HepG2 (cell line): ENCODE results near the gene RNF4. TPM values are rescaled to one million over a fixed set of nuclear protein-coding genes. Genes with fewer than 3 reads are reported as not detected.

Experiments
- ATAC-seq: fragments of 200-7000 bp; cut with Tn5 transposase; 3 replicates; pipeline ENCODE4 v1.9.1; 2020; ENCODE audit warnings: mild to moderate bottlenecking, moderate library complexity
- BruUV-seq: library from RNA; stranded (reverse); fragments of 400-500 nt; replicated peaks from 2 replicates; lab custom pipeline; 2021; lab: Mats Ljungman, UMichigan
- CTCF ChIA-PET: fragments of 300-600 bp; formaldehyde crosslinking; extraction: SDS; loops from one replicate; lab custom pipeline; 2021; ENCODE audit warnings: low total read pairs, inconsistent platforms, low intra/inter-chr PET ratio; lab: Yijun Ruan, JAX
- POLR2A ChIA-PET: fragments of 350-600 bp; sonication (Branson Sonifier 250); formaldehyde crosslinking; loops from one replicate; lab custom pipeline; 2020; ENCODE audit warnings: antibody characterized with exemption, inconsistent platforms; lab: Yijun Ruan, JAX
- DNase-seq: peaks from one replicate; pipeline ENCODE4 v3.0.0-alpha.2; 2015; ENCODE audit warnings: low spot score
- FAIRE-seq: peaks from 3 replicates; lab custom pipeline; 2011; peaks lifted over from hg19 to GRCh38; lab: Jason Lieb, UNC
- H2AFZ ChIP-seq: one replicate; pipeline ENCODE4 v1.6.1; 2011; ENCODE audit warnings: low read length, inconsistent platforms
- H3K27ac ChIP-seq: fragments of 300-600 bp; 3 replicates; pipeline ENCODE4 v1.8.0; 2011; ENCODE audit warnings: mixed run types, mild to moderate bottlenecking, mixed read lengths, low read length, inconsistent platforms; ENCODE audit not compliant: insufficient read depth; ENCODE audit errors: extremely low read length
- H3K27me3 ChIP-seq, 2 experiments: fragments of 200-600 bp in 1 of 2; 2 replicates in 1 of 2; 3 replicates in 1 of 2; pipeline versions ENCODE4 v1.6.0 to v1.8.0; 2011; ENCODE audit warnings: low read length in 2 of 2, mild to moderate bottlenecking in 2 of 2, moderate library complexity in 2 of 2, inconsistent platforms in 1 of 2; ENCODE audit not compliant: insufficient read depth in 2 of 2, control insufficient read depth in 1 of 2
- H3K36me3 ChIP-seq, 2 experiments: fragments of 200-600 bp in 1 of 2; replicated peaks in 1 of 2; 2 replicates in 1 of 2; 3 replicates in 1 of 2; pipeline versions ENCODE4 v1.5.1 to v1.8.0; 2011; ENCODE audit warnings: low read length in 2 of 2, inconsistent platforms in 1 of 2; ENCODE audit not compliant: insufficient read depth in 2 of 2, control insufficient read depth in 1 of 2
- H3K4me1 ChIP-seq: 2 replicates; pipeline ENCODE4 v1.5.1; 2012; ENCODE audit warnings: low read length, inconsistent platforms; ENCODE audit not compliant: insufficient read depth
- H3K4me2 ChIP-seq: 2 replicates; pipeline ENCODE4 v1.6.0; 2011; ENCODE audit warnings: low read depth, low read length, inconsistent platforms
- H3K4me3 ChIP-seq, 3 experiments: fragments of 200-600 bp in 1 of 3; sonication (generic), shearing (Covaris generic) in 1 of 3; replicated peaks in 1 of 3; 2 replicates each; pipeline ENCODE4 v1.5.1; 2011 to 2016; ENCODE audit warnings: low read length in 3 of 3, inconsistent platforms in 2 of 3, low read depth in 2 of 3, mild to moderate bottlenecking in 2 of 3, control low read depth in 1 of 3, mixed read lengths in 1 of 3; ENCODE audit not compliant: insufficient read depth in 1 of 3
- H3K79me2 ChIP-seq: one replicate; pipeline ENCODE4 v1.6.1; 2011; ENCODE audit warnings: low read length, inconsistent platforms; ENCODE audit not compliant: insufficient read depth
- H3K9ac ChIP-seq: 2 replicates; pipeline ENCODE4 v1.6.0; 2011; ENCODE audit warnings: mild to moderate bottlenecking, low read depth, low read length, inconsistent platforms; ENCODE audit not compliant: insufficient read depth
- H3K9me3 ChIP-seq: 2 replicates; pipeline ENCODE4 v1.5.1; 2012; ENCODE audit warnings: mild to moderate bottlenecking, low read length
- H4K20me1 ChIP-seq: 2 replicates; pipeline ENCODE4 v1.6.0; 2011; ENCODE audit warnings: inconsistent platforms, mild to moderate bottlenecking, low read length, moderate library complexity; ENCODE audit not compliant: insufficient read depth
- ARID3A ChIP-seq: IDR thresholded peaks from 2 replicates; pipeline ENCODE4 v1.6.1; 2012; ENCODE audit warnings: low read depth, low read length, improper control_type of control experiment
- DR1 ChIP-seq: sonication (generic); formaldehyde crosslinking; IDR thresholded peaks from 2 replicates; pipeline ENCODE4 v1.8.0; 2021; ENCODE audit warnings: mild to moderate bottlenecking, missing genetic modification reagents, inconsistent platforms
- NFIB ChIP-seq: sonication (generic); formaldehyde crosslinking; IDR thresholded peaks from 2 replicates; pipeline ENCODE4 v1.9.0; 2021; ENCODE audit warnings: missing genetic modification reagents, mild to moderate bottlenecking, borderline replicate concordance
- NFIC ChIP-seq: IDR thresholded peaks from 2 replicates; pipeline ENCODE4 v1.6.1; 2012; ENCODE audit warnings: mild to moderate bottlenecking, low read length, inconsistent platforms
- ZNF292 ChIP-seq: sonication (generic); formaldehyde crosslinking; IDR thresholded peaks from 2 replicates; pipeline ENCODE4 v1.8.1; 2022; ENCODE audit warnings: mild to moderate bottlenecking, low read depth, missing genetic modification reagents, borderline replicate concordance
- ZNF580 ChIP-seq: IDR thresholded peaks from 2 replicates; pipeline ENCODE4 v1.6.1; 2016; ENCODE audit warnings: low read depth, borderline replicate concordance
- WGBS: methylation state at CpG from one replicate; pipeline ENCODE4 v1.1.6; 2017; ENCODE audit warnings: low lambda C conversion rate; 5-methylcytosine and 5-hydroxymethylcytosine counted together
- in situ Hi-C: cut with HindIII; loops from 2 replicates; pipeline ENCODE4 v1.10.0; 2017; ENCODE audit warnings: low pct_unique_long_range_greater_than_20kb; ENCODE audit not compliant: extremely low pct_ligation_motif_present
- intact Hi-C: fragments of 100-400 bp; cut with micrococcal nuclease; formaldehyde crosslinking; loops from one replicate; pipeline ENCODE4 v1.10.0; 2022; ENCODE audit not compliant: unreplicated experiment
- polyA plus RNA-seq, 8 experiments: library from polyadenylated mRNA; depleted of rRNA in 3 of 8; stranded (reverse) in 7 of 8; unstranded in 1 of 8; fragments of >200 nt; fragmentation: Illumina TruSeq in 4 of 8; extraction: Trizol in 4 of 8; gene quantifications; 2 replicates each; pipeline versions ENCODE4 v1.2.1 to v1.2.3, GENCODE V29; 2011 to 2016; ENCODE audit warnings: low read depth in 4 of 8, missing spikeins in 1 of 8, mixed read lengths in 1 of 8; ENCODE audit not compliant: insufficient read depth in 1 of 8
- total RNA-seq, 5 experiments: library from RNA; depleted of rRNA; stranded (reverse); fragments of >200 nt; fragmentation: Illumina TruSeq; extraction: Trizol; gene quantifications; 2 replicates each; pipeline ENCODE4 v1.2.3, GENCODE V29; 2016; ENCODE audit warnings: low read depth in 1 of 5
- TF ChIP-seq, protein P1 (sequence below): sonication (generic); formaldehyde crosslinking; conservative IDR thresholded peaks from 2 replicates; pipeline ENCODE4 v1.4.0; 2020; ENCODE audit warnings: mild to moderate bottlenecking, missing genetic modification reagents, moderate library complexity
- TF ChIP-seq, protein P2 (sequence below): sonication (generic); formaldehyde crosslinking; IDR thresholded peaks from 2 replicates; pipeline ENCODE4 v1.8.0; 2022; ENCODE audit warnings: missing genetic modification reagents, low read depth, mild to moderate bottlenecking, borderline replicate concordance
- TF ChIP-seq, protein P3 (sequence below): sonication (generic); formaldehyde crosslinking; IDR thresholded peaks from 2 replicates; pipeline ENCODE4 v1.4.0; 2020; ENCODE audit warnings: missing genetic modification reagents
- TF ChIP-seq, protein P4 (sequence below): sonication (generic); formaldehyde crosslinking; IDR thresholded peaks from 2 replicates; pipeline ENCODE4 v1.8.1; 2022; ENCODE audit warnings: mild to moderate bottlenecking, missing genetic modification reagents

Gene RNF4
- total and polyA plus RNA-seq, 2 of the 13 experiments (the other 11 are each of a cell fraction or from before 2014, with no cell fraction given), result 38.1 to 45.1 TPM

DNA sequence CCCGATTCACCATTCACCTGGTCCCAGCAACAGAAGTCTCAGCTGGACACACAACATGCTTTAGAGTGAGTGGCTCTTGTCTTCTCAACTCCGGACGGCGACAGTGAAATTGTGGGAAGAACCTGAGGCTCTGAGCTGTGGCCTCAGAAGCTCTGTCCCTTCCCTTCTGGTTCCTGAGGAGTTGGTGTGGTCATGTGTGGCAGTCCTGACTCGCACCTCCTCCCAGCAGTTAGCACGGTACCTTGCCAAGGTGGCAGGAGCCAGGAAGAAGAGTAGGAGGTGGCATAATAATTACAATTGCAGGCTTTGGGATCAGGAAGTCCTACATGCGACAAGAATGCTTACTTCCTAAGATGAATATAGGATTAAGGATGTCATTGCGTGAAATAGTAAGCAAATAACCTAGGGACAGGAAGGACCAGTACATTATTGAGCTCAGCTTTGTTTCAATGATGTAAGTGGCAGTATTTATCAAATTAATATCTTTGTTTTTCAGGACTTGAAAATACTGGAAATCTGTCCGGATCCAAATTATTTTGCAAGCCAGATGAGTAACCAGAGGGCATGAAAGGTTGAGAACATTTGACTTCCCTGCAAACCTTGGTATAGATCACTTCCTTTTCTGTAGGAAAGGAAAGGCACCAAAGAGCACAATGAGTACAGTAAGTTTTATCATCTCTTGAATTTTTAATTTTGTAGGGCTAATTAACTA is 21.1 kb downstream of the RNF4 start (continued):
- no peak for TF ChIP-seq NFIB

DNA sequence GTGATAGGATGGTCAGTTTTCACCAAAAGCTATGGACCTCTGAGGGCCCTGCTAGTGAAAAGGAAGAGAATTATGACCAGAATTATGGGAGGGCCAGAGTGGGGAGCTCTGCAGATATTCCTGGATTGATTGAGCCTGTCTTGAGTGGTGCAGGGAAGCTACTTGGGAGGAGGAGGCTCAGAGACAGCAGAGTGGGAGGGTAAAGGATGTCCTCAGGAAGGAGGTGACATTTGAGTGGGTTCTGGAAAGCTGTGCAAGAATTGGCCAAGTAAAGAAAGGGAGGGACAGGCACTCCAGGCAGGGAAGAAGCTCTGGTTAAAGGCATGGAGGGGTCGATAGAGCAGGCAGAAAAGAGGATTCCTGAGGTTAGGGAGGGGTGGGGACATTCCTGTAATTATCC is 24.1 kb downstream of the RNF4 start:
- H3K27ac ChIP-seq, result no peak overlapping the region
- in situ Hi-C loops (no loop called here), intact Hi-C loops (no loop called here)
- peaks cover 47% of the 10 kb centered on the region for H3K79me2 ChIP-seq
- FAIRE-seq (no peak), ATAC-seq (no peak), DNase-seq (no peak)
- H3K27me3 ChIP-seq, result no peaks in the 10 kb centered on the region
- peaks cover 26 to 68% of the 10 kb centered on the region in 2 experiments; a peak in 4 of 5 replicates for H3K36me3 ChIP-seq
- TF ChIP-seq, protein P1, sequence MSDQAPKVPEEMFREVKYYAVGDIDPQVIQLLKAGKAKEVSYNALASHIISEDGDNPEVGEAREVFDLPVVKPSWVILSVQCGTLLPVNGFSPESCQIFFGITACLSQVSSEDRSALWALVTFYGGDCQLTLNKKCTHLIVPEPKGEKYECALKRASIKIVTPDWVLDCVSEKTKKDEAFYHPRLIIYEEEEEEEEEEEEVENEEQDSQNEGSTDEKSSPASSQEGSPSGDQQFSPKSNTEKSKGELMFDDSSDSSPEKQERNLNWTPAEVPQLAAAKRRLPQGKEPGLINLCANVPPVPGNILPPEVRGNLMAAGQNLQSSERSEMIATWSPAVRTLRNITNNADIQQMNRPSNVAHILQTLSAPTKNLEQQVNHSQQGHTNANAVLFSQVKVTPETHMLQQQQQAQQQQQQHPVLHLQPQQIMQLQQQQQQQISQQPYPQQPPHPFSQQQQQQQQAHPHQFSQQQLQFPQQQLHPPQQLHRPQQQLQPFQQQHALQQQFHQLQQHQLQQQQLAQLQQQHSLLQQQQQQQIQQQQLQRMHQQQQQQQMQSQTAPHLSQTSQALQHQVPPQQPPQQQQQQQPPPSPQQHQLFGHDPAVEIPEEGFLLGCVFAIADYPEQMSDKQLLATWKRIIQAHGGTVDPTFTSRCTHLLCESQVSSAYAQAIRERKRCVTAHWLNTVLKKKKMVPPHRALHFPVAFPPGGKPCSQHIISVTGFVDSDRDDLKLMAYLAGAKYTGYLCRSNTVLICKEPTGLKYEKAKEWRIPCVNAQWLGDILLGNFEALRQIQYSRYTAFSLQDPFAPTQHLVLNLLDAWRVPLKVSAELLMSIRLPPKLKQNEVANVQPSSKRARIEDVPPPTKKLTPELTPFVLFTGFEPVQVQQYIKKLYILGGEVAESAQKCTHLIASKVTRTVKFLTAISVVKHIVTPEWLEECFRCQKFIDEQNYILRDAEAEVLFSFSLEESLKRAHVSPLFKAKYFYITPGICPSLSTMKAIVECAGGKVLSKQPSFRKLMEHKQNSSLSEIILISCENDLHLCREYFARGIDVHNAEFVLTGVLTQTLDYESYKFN (CRISPR knock-in tag), result no peak
- TF ChIP-seq, protein P2, sequence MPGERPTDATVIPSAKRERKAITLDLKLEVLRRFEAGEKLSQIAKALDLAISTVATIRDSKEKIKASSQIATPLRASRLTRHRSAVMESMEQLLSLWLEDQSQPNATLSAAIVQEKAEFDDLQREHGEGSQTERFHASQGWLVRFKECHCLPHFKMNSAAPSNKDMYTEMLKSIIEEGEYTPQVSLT (CRISPR knock-in tag), result no peak
- TF ChIP-seq, protein P3, sequence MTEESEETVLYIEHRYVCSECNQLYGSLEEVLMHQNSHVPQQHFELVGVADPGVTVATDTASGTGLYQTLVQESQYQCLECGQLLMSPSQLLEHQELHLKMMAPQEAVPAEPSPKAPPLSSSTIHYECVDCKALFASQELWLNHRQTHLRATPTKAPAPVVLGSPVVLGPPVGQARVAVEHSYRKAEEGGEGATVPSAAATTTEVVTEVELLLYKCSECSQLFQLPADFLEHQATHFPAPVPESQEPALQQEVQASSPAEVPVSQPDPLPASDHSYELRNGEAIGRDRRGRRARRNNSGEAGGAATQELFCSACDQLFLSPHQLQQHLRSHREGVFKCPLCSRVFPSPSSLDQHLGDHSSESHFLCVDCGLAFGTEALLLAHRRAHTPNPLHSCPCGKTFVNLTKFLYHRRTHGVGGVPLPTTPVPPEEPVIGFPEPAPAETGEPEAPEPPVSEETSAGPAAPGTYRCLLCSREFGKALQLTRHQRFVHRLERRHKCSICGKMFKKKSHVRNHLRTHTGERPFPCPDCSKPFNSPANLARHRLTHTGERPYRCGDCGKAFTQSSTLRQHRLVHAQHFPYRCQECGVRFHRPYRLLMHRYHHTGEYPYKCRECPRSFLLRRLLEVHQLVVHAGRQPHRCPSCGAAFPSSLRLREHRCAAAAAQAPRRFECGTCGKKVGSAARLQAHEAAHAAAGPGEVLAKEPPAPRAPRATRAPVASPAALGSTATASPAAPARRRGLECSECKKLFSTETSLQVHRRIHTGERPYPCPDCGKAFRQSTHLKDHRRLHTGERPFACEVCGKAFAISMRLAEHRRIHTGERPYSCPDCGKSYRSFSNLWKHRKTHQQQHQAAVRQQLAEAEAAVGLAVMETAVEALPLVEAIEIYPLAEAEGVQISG (CRISPR knock-in tag), result no peak
- no peak for TF ChIP-seq ZNF580 (CRISPR knock-in tag)
- TF ChIP-seq NFIC, result no peak
- no peak for TF ChIP-seq DR1 (CRISPR knock-in tag)
- TF ChIP-seq, protein P4, sequence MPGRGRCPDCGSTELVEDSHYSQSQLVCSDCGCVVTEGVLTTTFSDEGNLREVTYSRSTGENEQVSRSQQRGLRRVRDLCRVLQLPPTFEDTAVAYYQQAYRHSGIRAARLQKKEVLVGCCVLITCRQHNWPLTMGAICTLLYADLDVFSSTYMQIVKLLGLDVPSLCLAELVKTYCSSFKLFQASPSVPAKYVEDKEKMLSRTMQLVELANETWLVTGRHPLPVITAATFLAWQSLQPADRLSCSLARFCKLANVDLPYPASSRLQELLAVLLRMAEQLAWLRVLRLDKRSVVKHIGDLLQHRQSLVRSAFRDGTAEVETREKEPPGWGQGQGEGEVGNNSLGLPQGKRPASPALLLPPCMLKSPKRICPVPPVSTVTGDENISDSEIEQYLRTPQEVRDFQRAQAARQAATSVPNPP (CRISPR knock-in tag), result no peak
- TF ChIP-seq ARID3A, result no peak
- no peak for TF ChIP-seq ZNF292 (CRISPR knock-in tag)
- H3K4me3 ChIP-seq, result no peak overlapping the region
- H4K20me1 ChIP-seq, result peaks cover 9% of the 10 kb centered on the region; the same call in 1 of the 2 replicates
- BruUV-seq, result no TSS peak
- H3K4me1 ChIP-seq, result peaks cover 14% of the 10 kb centered on the region
- 100% methylated on average over 1 of the region's 1 CpG for WGBS
- ChIA-PET POLR2A (interaction anchor here (1.5 kb wide), 1 partner anchor 24 kb away, joined by 4 read pairs; the partner anchor contains the start of gene RNF4), CTCF (no interaction called here)
- H3K9ac ChIP-seq, result no peak overlapping the region
- H2AFZ ChIP-seq, result no peak overlapping the region
- H3K4me2 ChIP-seq, result no peak overlapping the region
- H3K9me3 ChIP-seq, result no peaks in the 10 kb centered on the region
